Endothelial cell of umbilical vein (primary cell): Measurements from ENCODE around the gene WDR74. TPM values are rescaled to one million over a fixed set of nuclear protein-coding genes. Genes with fewer than 3 reads are reported as not detected.

Source experiments
- BruUV-seq: library from RNA; stranded (reverse); fragments of 400-500 nt; replicated peaks from 2 replicates; lab custom pipeline; 2021; lab: Mats Ljungman, UMichigan
- CTCF ChIA-PET: fragments of 300-600, 350-600 bp; sonication (Branson Sonifier 250); formaldehyde crosslinking; loops from one replicate; lab custom pipeline; 2021; ENCODE audit warnings: antibody characterized with exemption, inconsistent platforms; lab: Charles Lee
- POLR2A ChIA-PET: fragments of 300-600, 350-600 bp; sonication (Branson Sonifier 250); formaldehyde crosslinking; loops from one replicate; lab custom pipeline; 2021; ENCODE audit warnings: antibody characterized with exemption, inconsistent platforms; lab: Charles Lee
- DNase-seq: peaks from one replicate; pipeline ENCODE4 v3.0.0-alpha.2; 2011; ENCODE audit warnings: low read depth, low spot score
- FAIRE-seq: peaks from 2 replicates; lab custom pipeline; 2011; peaks lifted over from hg19 to GRCh38; lab: Jason Lieb, UNC
- H2AFZ ChIP-seq: 2 replicates; pipeline ENCODE4 v1.6.0; 2012; ENCODE audit warnings: low read depth, low read length, control low read depth, inconsistent platforms
- H3K27ac ChIP-seq: 2 replicates; pipeline ENCODE4 v1.5.1; 2011; ENCODE audit warnings: low read depth, mild to moderate bottlenecking, control low read depth, low read length, moderate library complexity; ENCODE audit not compliant: insufficient read depth
- H3K27me3 ChIP-seq, 2 experiments: 2 replicates each; pipeline versions ENCODE4 v1.6.0 to v1.6.1; 2011; ENCODE audit warnings: low read length in 2 of 2, mixed read lengths in 1 of 2; ENCODE audit not compliant: control insufficient read depth in 2 of 2, insufficient read depth in 2 of 2
- H3K36me3 ChIP-seq, 2 experiments: 2 replicates in 1 of 2; 3 replicates in 1 of 2; pipeline ENCODE4 v1.5.1; 2011; ENCODE audit warnings: low read length in 2 of 2, mild to moderate bottlenecking in 1 of 2, moderate library complexity in 1 of 2; ENCODE audit not compliant: control insufficient read depth in 2 of 2, insufficient read depth in 2 of 2; ENCODE audit errors: extremely low read depth in 1 of 2
- H3K4me1 ChIP-seq: 3 replicates; pipeline ENCODE4 v1.5.1; 2011; ENCODE audit warnings: mild to moderate bottlenecking, low read length; ENCODE audit not compliant: control insufficient read depth, insufficient read depth; ENCODE audit errors: extremely low read depth
- H3K4me2 ChIP-seq: 2 replicates; pipeline ENCODE4 v1.6.1; 2011; ENCODE audit warnings: low read length, control low read depth, mixed read lengths; ENCODE audit not compliant: insufficient read depth
- H3K4me3 ChIP-seq, 3 experiments: fragments of 200-600 bp in 1 of 3; sonication (generic), shearing (Covaris generic) in 1 of 3; replicated peaks in 1 of 3; 2 replicates each; pipeline ENCODE4 v1.5.1; 2011 to 2016; ENCODE audit warnings: control low read depth in 3 of 3, low read length in 3 of 3, mild to moderate bottlenecking in 2 of 3, inconsistent platforms in 1 of 3, low read depth in 1 of 3, moderate library complexity in 1 of 3; ENCODE audit not compliant: insufficient read depth in 1 of 3
- H3K79me2 ChIP-seq: 2 replicates; pipeline ENCODE4 v1.6.0; 2012; ENCODE audit warnings: low read length, inconsistent platforms; ENCODE audit not compliant: control insufficient read depth, insufficient read depth
- H3K9ac ChIP-seq: replicated peaks from 2 replicates; pipeline ENCODE3; 2011; ENCODE audit warnings: low read length, control low read depth; ENCODE audit not compliant: insufficient read depth; ENCODE audit errors: extremely low read depth
- H3K9me1 ChIP-seq: replicated peaks from 3 replicates; pipeline ENCODE4 v1.6.0; 2011; ENCODE audit warnings: mild to moderate bottlenecking, low read length; ENCODE audit not compliant: control insufficient read depth, insufficient read depth; ENCODE audit errors: extremely low read depth
- H3K9me3 ChIP-seq: replicated peaks from 2 replicates; pipeline ENCODE4 v1.5.1; 2012; ENCODE audit warnings: low read length, inconsistent platforms; ENCODE audit not compliant: control insufficient read depth, insufficient read depth
- H4K20me1 ChIP-seq: replicated peaks from 2 replicates; pipeline ENCODE3; 2011; ENCODE audit warnings: mild to moderate bottlenecking, low read length; ENCODE audit not compliant: control insufficient read depth, insufficient read depth; ENCODE audit errors: extremely low read depth
- EZH2 ChIP-seq: IDR thresholded peaks from 2 replicates; pipeline ENCODE4 v1.6.1; 2012; ENCODE audit warnings: borderline replicate concordance, low read depth, mild to moderate bottlenecking, moderate library complexity, low read length, inconsistent platforms; ENCODE audit not compliant: severe bottlenecking
- FOS ChIP-seq: IDR thresholded peaks from 2 replicates; pipeline ENCODE4 v1.6.1; 2011; ENCODE audit warnings: mild to moderate bottlenecking, low read length, moderate library complexity, borderline replicate concordance; ENCODE audit not compliant: insufficient read depth
- GATA2 ChIP-seq: IDR thresholded peaks from 2 replicates; pipeline ENCODE4 v1.7.0; 2011; ENCODE audit warnings: low read depth, mild to moderate bottlenecking, moderate library complexity, mixed read lengths, low read length; ENCODE audit not compliant: insufficient read length, insufficient read depth
- JUN ChIP-seq: IDR thresholded peaks from 2 replicates; pipeline ENCODE4 v1.6.1; 2011; ENCODE audit warnings: borderline replicate concordance, low read depth; ENCODE audit not compliant: insufficient read length, insufficient read depth
- MYC ChIP-seq: IDR thresholded peaks from one replicate; pipeline ENCODE4 v1.6.1; 2011; ENCODE audit warnings: mild to moderate bottlenecking, low read depth, low read length
- POLR2A ChIP-seq: IDR thresholded peaks from 2 replicates; pipeline ENCODE4 v1.6.1; 2012; ENCODE audit warnings: low read depth, mild to moderate bottlenecking, control low read depth, low read length
- POLR2AphosphoS5 ChIP-seq: IDR thresholded peaks from 2 replicates; pipeline ENCODE4 v1.6.1; 2012; ENCODE audit warnings: low read depth, mild to moderate bottlenecking, control low read depth, low read length, moderate library complexity; ENCODE audit not compliant: insufficient read depth
- dilution Hi-C: fragments of 300-500 bp; cut with MboI; formaldehyde crosslinking; loops from one replicate; pipeline ENCODE4 v1.15.0; 2019; ENCODE audit warnings: low sequenced_read_pairs; ENCODE audit not compliant: extremely low pct_ligation_motif_present
- intact Hi-C: fragments of 100-400 bp; cut with micrococcal nuclease; formaldehyde crosslinking; loops from one replicate; pipeline ENCODE4 v1.10.0; 2022
- polyA plus RNA-seq, 4 experiments: library from polyadenylated mRNA; depleted of rRNA in 3 of 4; stranded (reverse) in 3 of 4; unstranded in 1 of 4; fragments of >200 nt; gene quantifications; 2 replicates each; pipeline versions ENCODE4 v1.2.1 to v1.2.3, GENCODE V29; 2011 to 2012; ENCODE audit warnings: missing spikeins in 1 of 4
- total RNA-seq: library from RNA; stranded (reverse); gene quantifications from 2 replicates; pipeline ENCODE4 v1.2.3, GENCODE V29; 2021
- TF ChIP-seq, protein P1 (sequence below): IDR thresholded peaks from 2 replicates; pipeline ENCODE4 v1.6.1; 2011; ENCODE audit not compliant: insufficient read depth, insufficient read length
- TF ChIP-seq, protein P2 (sequence below), 2 donors: IDR thresholded peaks; 1 replicate in 1 of 2; 2 replicates in 1 of 2; pipeline ENCODE4 v1.5.1; 2011; ENCODE audit warnings: low read length in 2 of 2, mild to moderate bottlenecking in 2 of 2, moderate library complexity in 2 of 2, control low read depth in 1 of 2, inconsistent platforms in 1 of 2, low read depth in 1 of 2; ENCODE audit not compliant: insufficient read depth in 1 of 2; ENCODE audit errors: extremely low read depth in 1 of 2

WDR74 gene
- total and polyA plus RNA-seq, 2 donors (not counting 3 experiments of a cell fraction or from before 2014, with no cell fraction given): 44.7 to 51.7 TPM

DNA sequence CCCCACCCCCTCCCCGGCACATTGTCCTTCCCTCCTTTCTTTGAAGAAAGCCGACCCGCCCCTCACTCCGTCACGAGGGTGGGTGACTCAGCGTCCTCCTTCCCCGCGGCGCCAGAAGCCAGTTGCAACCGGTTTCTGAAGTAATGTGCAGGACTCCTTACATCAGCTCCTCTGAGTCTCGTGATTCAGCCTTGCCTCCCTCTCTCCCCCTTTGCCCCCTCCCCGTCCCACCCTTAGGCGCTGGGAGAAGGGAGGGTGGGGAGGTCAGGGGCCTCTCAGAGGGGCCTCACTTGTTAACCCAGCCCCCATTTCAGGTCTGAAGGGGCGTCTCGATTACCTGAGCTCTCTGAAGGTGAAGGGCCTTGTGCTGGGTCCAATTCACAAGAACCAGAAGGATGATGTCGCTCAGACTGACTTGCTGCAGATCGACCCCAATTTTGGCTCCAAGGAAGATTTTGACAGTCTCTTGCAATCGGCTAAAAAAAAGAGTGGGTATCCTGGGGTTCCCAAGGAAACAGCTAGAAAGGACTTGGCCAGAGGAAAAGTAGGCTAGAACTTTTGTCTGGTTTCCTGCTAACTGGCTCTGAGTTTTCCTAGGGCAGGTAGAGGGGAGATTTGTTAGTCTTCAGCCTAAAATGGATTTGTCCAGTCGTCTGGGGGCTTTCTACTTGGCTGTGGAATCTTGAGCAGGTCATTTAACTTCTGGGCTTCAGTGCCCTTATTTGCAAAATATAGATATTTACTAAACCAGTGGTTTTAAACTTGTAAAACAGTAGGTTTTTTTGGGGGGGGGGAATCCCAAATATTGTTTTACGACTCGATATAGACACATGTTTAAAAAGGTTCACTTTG is 42.4 kb upstream of the WDR74 start:
- Histone ChIP-seq H3K4me2 (peak overlapping the region; percentile 94), H3K79me2 (peaks cover 58% of the 10 kb centered on the region), H3K36me3 (peaks cover 26 to 32% of the 10 kb centered on the region in 2 experiments), H3K27me3 (no peaks in the 10 kb centered on the region), H4K20me1 (peaks cover 5% of the 10 kb centered on the region), H3K9me1 (no peaks in the 10 kb centered on the region), H3K9ac (peak overlapping the region; percentile 100), H3K9me3 (no peaks in the 10 kb centered on the region), H3K27ac (peak overlapping the region; percentile 100), H3K4me1 (peaks cover 45% of the 10 kb centered on the region), H2AFZ (no peak overlapping the region), H3K4me3 (peak overlapping the region; percentile 75 to 100 (median 95))
- peak; percentile 97 for DNase-seq
- CTCF ChIA-PET: interaction anchor here (0.6 to 1.7 kb wide), 17 partner anchors 15 to 290 kb away, joined by 3 to 36 read pairs (median 3); partner anchors contain the start of genes HNRNPUL2, STX5, TMEM179B and TTC9C
- POLR2A ChIA-PET: interaction anchor here (0.5 to 2.3 kb wide), 16 partner anchors 8 to 154 kb away, joined by 3 to 25 read pairs (median 6); partner anchors contain the start of genes HNRNPUL2, TAF6L and TMEM179B
- dilution Hi-C loops (no loop called here), intact Hi-C loops (loop anchor here (1.0 to 5.0 kb wide), 6 partner anchors 27 to 485 kb away; partner anchors contain the start of genes HNRNPUL2, TAF6L, TMEM179B and TTC9C)
- BruUV-seq: TSS peak; percentile 48
- FAIRE-seq: peak; percentile 98
- TF ChIP-seq JUN: peak; percentile 65
- TF ChIP-seq, protein P1, sequence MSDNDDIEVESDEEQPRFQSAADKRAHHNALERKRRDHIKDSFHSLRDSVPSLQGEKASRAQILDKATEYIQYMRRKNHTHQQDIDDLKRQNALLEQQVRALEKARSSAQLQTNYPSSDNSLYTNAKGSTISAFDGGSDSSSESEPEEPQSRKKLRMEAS: peak; percentile 45
- TF ChIP-seq EZH2: no peak
- peak; percentile 72 for TF ChIP-seq FOS
- TF ChIP-seq MYC: peak; percentile 1
- TF ChIP-seq, protein P2, sequence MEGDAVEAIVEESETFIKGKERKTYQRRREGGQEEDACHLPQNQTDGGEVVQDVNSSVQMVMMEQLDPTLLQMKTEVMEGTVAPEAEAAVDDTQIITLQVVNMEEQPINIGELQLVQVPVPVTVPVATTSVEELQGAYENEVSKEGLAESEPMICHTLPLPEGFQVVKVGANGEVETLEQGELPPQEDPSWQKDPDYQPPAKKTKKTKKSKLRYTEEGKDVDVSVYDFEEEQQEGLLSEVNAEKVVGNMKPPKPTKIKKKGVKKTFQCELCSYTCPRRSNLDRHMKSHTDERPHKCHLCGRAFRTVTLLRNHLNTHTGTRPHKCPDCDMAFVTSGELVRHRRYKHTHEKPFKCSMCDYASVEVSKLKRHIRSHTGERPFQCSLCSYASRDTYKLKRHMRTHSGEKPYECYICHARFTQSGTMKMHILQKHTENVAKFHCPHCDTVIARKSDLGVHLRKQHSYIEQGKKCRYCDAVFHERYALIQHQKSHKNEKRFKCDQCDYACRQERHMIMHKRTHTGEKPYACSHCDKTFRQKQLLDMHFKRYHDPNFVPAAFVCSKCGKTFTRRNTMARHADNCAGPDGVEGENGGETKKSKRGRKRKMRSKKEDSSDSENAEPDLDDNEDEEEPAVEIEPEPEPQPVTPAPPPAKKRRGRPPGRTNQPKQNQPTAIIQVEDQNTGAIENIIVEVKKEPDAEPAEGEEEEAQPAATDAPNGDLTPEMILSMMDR (IDR thresholded peaks at IDR 0.05; ENCODE audit: extremely low read depth in 1 of 2, insufficient read depth in 1 of 2, low read depth in 1 of 2, low read length in 2 of 2): no peak
- peak; percentile 48 for TF ChIP-seq POLR2AphosphoS5
- no peak for TF ChIP-seq GATA2
- peak; percentile 72 for TF ChIP-seq POLR2A
